NCI-H2171 (cell line): ENCODE results near the gene NIN.
"Not testable (repeated sequence)": the region's sequence is repeated elsewhere in the genome, so short reads cannot be mapped to it uniquely, and the experiment has no call there.

Experiments used
- DNase-seq: peaks from one replicate; lab custom pipeline; 2025; lab: John Stamatoyannopoulos, UW

Gene NIN

GRCh38 chr14:50711043-50711442, 119.9 kb downstream of the NIN start:
- no peak for DNase-seq

GRCh38 chr14:50705026-50705593, 125.9 kb downstream of the NIN start:
- no peak for DNase-seq

GRCh38 chr14:50704454-50705010, 126.4 kb downstream of the NIN start:
- DNase-seq: no peak

GRCh38 chr14:50697659-50698290, 133.2 kb downstream of the NIN start:
- DNase-seq: no peak

GRCh38 chr14:50694260-50694659, 136.7 kb downstream of the NIN start:
- DNase-seq: not testable (repeated sequence)

DNA sequence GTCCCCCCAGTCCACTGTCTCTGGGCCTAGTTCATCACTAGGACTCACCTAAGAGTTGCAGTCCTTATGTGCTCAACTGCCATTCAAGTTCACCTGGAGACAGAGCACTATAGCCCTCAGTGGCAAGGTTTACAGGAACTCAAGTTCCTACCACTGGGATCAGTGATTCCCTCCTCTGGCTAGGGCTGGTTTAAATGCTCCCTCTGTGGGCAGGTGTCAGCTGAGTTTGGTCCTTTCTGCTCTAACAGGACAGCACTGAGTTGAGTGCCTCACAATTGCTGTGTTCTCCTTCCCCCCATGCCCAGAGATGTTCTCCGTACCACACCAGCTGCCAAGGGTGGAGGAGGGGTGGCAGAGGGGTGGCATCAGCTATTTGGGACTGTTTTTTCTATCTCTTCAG, 142.1 kb downstream of the NIN start:
- DNase-seq: no peak

GRCh38 chr14:50679674-50680073, 151.3 kb downstream of the NIN start:
- no peak for DNase-seq

GRCh38 chr14:50678163-50678562, 152.8 kb downstream of the NIN start:
- no peak for DNase-seq

DNA sequence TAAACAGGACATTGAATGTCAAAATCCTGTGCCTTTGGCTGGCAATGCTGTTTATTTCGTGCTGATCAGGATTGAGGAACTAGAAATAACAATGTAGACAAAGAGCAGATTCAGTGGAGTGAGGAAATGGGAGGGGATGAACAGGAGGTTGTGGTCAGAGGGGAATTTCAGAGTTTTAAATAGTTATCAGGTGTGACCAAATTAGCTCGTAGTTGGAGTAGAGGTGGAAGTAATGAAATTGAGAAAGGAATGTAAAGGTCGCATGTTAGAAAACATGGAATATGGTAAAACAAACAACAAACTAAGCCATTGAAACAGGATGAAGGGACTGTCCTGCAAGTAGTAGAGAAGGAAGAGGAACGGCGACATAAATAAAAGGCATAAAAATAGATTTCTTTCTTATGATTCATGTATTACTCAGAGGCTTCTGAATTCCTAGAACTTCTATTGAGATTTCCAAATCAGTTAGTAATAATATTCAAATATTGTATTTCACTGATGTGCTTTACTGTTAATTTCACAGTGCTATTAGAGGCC, 153.4 kb downstream of the NIN start:
- DNase-seq: no peak

DNA sequence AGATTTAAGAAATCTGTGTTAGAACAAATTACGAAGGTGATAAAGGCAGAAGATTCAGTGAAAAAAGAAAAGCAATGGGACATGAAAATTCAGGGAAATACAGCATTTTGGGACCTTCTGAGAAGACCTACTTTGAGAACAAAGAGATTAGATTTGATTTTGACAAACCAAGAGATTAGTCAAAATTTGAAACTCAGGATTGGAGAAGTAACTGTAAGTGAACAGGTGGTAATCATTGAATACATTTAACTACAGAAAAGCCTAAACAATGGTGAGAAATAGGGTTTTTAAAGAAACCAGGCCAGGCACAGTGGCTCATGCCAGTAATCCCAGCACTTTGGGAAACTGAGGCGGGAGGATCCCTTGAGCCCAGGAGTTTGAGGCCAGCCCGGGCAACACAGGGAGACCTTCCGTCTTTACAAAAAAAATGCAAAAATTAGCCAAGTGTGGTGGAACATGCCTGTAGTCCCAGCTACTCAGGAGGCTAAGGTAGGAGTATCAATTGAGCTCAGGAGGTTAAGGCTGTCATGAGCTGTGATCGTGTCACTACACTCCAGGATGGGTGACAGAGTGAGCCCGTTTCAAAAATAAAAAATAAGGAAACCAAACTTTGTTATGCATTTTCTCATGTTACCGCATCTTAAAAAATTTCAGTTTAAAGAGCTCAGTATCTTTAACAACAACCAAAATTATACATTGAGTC, 154.0 kb downstream of the NIN start:
- DNase-seq: no peak

DNA sequence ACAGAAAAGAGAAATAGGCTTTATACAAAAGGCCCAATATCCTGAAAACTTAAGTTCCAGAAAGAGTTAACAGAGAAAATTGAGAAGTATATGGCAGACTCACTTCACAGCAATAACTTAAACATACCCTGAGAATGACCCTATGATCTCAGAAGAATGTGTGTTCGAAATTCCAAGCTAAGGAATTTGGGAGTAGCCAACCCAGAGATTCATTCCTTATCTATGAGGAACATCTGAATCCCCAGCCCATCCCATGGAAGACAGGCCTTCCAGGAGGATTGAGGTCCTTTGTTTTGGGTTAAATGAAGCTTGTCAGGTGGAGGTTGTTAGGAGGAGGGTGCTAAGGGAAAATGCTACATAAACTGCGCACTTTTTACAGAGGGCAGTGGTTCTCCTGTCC, 155.4 kb downstream of the NIN start:
- no peak for DNase-seq

DNA sequence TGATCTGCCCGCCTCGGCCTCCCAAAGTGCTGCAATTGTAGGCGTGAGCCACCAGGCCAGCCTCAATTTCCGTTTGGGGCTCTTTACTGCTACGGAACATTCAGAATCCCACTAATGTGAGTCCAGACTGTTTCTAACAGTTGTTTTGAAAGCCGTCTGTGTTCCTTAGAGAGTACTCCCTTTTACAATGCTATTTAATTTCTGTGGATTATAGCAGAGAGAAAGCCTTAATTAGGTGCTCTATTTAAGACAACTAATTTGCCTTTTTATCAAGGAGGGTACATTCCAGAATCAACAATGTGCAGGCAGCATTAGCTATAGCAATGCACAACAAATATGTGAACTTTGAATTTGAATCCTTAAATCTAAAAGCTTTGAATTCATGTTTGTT, 160.1 kb downstream of the NIN start:
- DNase-seq: no peak

DNA sequence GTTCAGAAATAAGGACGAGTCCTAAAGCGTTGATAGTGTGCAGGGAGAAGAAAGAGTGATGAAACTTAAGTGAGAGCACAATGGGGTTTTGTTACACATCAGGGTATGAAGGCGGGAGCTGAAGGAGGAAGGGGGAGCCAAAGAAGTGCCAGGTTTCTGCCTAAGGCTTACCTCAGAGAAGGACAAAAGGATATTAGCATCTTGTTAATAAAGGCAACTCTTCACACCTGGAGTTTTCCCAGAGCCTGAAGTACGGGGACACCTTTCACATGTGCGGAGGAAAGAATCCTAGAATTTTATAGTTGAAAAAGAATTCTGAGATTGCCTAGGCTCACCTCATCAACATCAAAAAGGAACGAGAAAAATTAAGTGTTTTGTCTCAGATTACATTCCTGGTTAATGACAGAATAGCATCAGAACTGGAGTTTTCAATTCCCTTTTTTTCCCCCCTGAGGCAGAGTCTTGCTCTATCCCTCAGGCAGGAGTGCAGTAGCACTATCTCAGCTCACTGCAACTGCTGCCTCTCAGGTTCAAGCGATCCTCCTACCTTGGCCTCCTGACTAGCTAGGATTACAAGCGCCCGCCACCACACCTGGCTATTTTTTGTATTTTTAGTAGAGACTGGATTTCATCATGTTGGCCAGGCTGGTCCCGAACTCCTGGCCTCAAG, 160.6 kb downstream of the NIN start:
- DNase-seq: no peak
